ENCODE measurements around the gene PDS5B. TPM values are rescaled to one million over a fixed set of nuclear protein-coding genes. Genes with fewer than 3 reads are reported as not detected.

PDS5B gene
- polyA plus RNA-seq, 1 donor: 27.4 TPM

GRCh38 chr13:32622827-32623226 lies 36.6 kb downstream of the PDS5B start:
- Histone ChIP-seq H3K4me3 (ENCODE audit: low read length) (no peak overlapping the region), H3K27me3 (ENCODE audit: control insufficient read depth, insufficient read depth, low read length) (no peaks in the 10 kb centered on the region)
- no CpG with 5 or more reads among the region's 3 CpGs for WGBS (ENCODE audit: insufficient coverage, low lambda C conversion rate)

GRCh38 chr13:32624441-32624840 lies 38.2 kb downstream of the PDS5B start:
- 100% methylated on average over 1 of the region's 1 CpG for WGBS (ENCODE audit: insufficient coverage, low lambda C conversion rate)

More at GRCh38 chr13:32622827-32623226, 36.6 kb downstream of the PDS5B start:
- no peak for DNase-seq
- Histone ChIP-seq H3K36me3 (ENCODE audit: control insufficient read depth, insufficient read depth, low read length) (no peaks in the 10 kb centered on the region), H3K4me1 (ENCODE audit: control insufficient read depth, insufficient read depth, low read length) (no peaks in the 10 kb centered on the region), H3K27ac (ENCODE audit: low read length) (no peak overlapping the region), H3K9me3 (ENCODE audit: control insufficient read depth, low read depth, low read length) (peaks cover 21% of the 10 kb centered on the region)

GRCh38 chr13:32627793-32628192 lies 41.5 kb downstream of the PDS5B start:
- no peak overlapping the region for H3K27ac ChIP-seq (ENCODE audit: low read length)
- H3K36me3 ChIP-seq (ENCODE audit: control insufficient read depth, insufficient read depth, low read length): no peaks in the 10 kb centered on the region
- no peak for DNase-seq
- H3K27me3 ChIP-seq (ENCODE audit: control insufficient read depth, insufficient read depth, low read length): no peaks in the 10 kb centered on the region
- H3K4me1 ChIP-seq (ENCODE audit: control insufficient read depth, insufficient read depth, low read length): no peaks in the 10 kb centered on the region
- no peak overlapping the region for H3K4me3 ChIP-seq (ENCODE audit: low read length)
- peaks cover 2% of the 10 kb centered on the region for H3K9me3 ChIP-seq (ENCODE audit: control insufficient read depth, low read depth, low read length)
- 33% methylated on average over 1 of the region's 1 CpG for whole genome bisulfite sequencing (ENCODE audit: insufficient coverage, low lambda C conversion rate)

More at GRCh38 chr13:32624441-32624840, 38.2 kb downstream of the PDS5B start:
- DNase-seq: no peak
- Histone ChIP-seq H3K4me3 (ENCODE audit: low read length) (no peak overlapping the region), H3K4me1 (ENCODE audit: control insufficient read depth, insufficient read depth, low read length) (no peaks in the 10 kb centered on the region), H3K36me3 (ENCODE audit: control insufficient read depth, insufficient read depth, low read length) (no peaks in the 10 kb centered on the region), H3K9me3 (ENCODE audit: control insufficient read depth, low read depth, low read length) (peaks cover 21% of the 10 kb centered on the region), H3K27ac (ENCODE audit: low read length) (no peak overlapping the region), H3K27me3 (ENCODE audit: control insufficient read depth, insufficient read depth, low read length) (no peaks in the 10 kb centered on the region)

- no CpG with 5 or more reads among the region's 2 CpGs for WGBS (ENCODE audit: insufficient coverage, low lambda C conversion rate)
- Histone ChIP-seq H3K36me3 (ENCODE audit: control insufficient read depth, insufficient read depth, low read length) (no peaks in the 10 kb centered on the region), H3K4me1 (ENCODE audit: control insufficient read depth, insufficient read depth, low read length) (no peaks in the 10 kb centered on the region)
Measured at GRCh38 chr13:32629313-32629712, 43.1 kb downstream of the PDS5B start.

GRCh38 chr13:32629866-32630265 lies 43.6 kb downstream of the PDS5B start:
- Histone ChIP-seq H3K4me1 (ENCODE audit: control insufficient read depth, insufficient read depth, low read length) (no peaks in the 10 kb centered on the region), H3K4me3 (ENCODE audit: low read length) (no peak overlapping the region), H3K36me3 (ENCODE audit: control insufficient read depth, insufficient read depth, low read length) (no peaks in the 10 kb centered on the region), H3K9me3 (ENCODE audit: control insufficient read depth, low read depth, low read length) (no peaks in the 10 kb centered on the region), H3K27ac (ENCODE audit: low read length) (no peak overlapping the region), H3K27me3 (ENCODE audit: control insufficient read depth, insufficient read depth, low read length) (no peaks in the 10 kb centered on the region)
- 100% methylated on average over 1 of the region's 1 CpG for WGBS (ENCODE audit: insufficient coverage, low lambda C conversion rate)
- DNase-seq: no peak

More at GRCh38 chr13:32629313-32629712, 43.1 kb downstream of the PDS5B start:
- H3K27ac ChIP-seq (ENCODE audit: low read length): no peak overlapping the region
- H3K4me3 ChIP-seq (ENCODE audit: low read length): no peak overlapping the region
- no peaks in the 10 kb centered on the region for H3K27me3 ChIP-seq (ENCODE audit: control insufficient read depth, insufficient read depth, low read length)
- no peaks in the 10 kb centered on the region for H3K9me3 ChIP-seq (ENCODE audit: control insufficient read depth, low read depth, low read length)
- no peak for DNase-seq

GRCh38 chr13:32632343-32632909 lies 46.2 kb downstream of the PDS5B start:
- H3K4me1 ChIP-seq (ENCODE audit: control insufficient read depth, insufficient read depth, low read length): no peaks in the 10 kb centered on the region
- no CpG with 5 or more reads among the region's 3 CpGs for WGBS (ENCODE audit: insufficient coverage, low lambda C conversion rate)
- no peaks in the 10 kb centered on the region for H3K36me3 ChIP-seq (ENCODE audit: control insufficient read depth, insufficient read depth, low read length)
- no peak for DNase-seq
- H3K9me3 ChIP-seq (ENCODE audit: control insufficient read depth, low read depth, low read length): no peaks in the 10 kb centered on the region
- no peak overlapping the region for H3K27ac ChIP-seq (ENCODE audit: low read length)
- no peaks in the 10 kb centered on the region for H3K27me3 ChIP-seq (ENCODE audit: control insufficient read depth, insufficient read depth, low read length)
- H3K4me3 ChIP-seq (ENCODE audit: low read length): no peak overlapping the region

GRCh38 chr13:32636711-32637110 lies 50.5 kb downstream of the PDS5B start:
- WGBS (ENCODE audit: insufficient coverage, low lambda C conversion rate): no CpG with 5 or more reads among the region's 1 CpG
- no peaks in the 10 kb centered on the region for H3K9me3 ChIP-seq (ENCODE audit: control insufficient read depth, low read depth, low read length)
- no peaks in the 10 kb centered on the region for H3K27me3 ChIP-seq (ENCODE audit: control insufficient read depth, insufficient read depth, low read length)
- H3K4me1 ChIP-seq (ENCODE audit: control insufficient read depth, insufficient read depth, low read length): no peaks in the 10 kb centered on the region
- no peak for DNase-seq
- no peaks in the 10 kb centered on the region for H3K36me3 ChIP-seq (ENCODE audit: control insufficient read depth, insufficient read depth, low read length)
- H3K4me3 ChIP-seq (ENCODE audit: low read length): no peak overlapping the region
- no peak overlapping the region for H3K27ac ChIP-seq (ENCODE audit: low read length)

- Histone ChIP-seq H3K9me3 (ENCODE audit: control insufficient read depth, low read depth, low read length) (no peaks in the 10 kb centered on the region), H3K36me3 (ENCODE audit: control insufficient read depth, insufficient read depth, low read length) (no peaks in the 10 kb centered on the region), H3K4me3 (ENCODE audit: low read length) (no peak overlapping the region), H3K27ac (ENCODE audit: low read length) (no peak overlapping the region), H3K27me3 (ENCODE audit: control insufficient read depth, insufficient read depth, low read length) (no peaks in the 10 kb centered on the region), H3K4me1 (ENCODE audit: control insufficient read depth, insufficient read depth, low read length) (no peaks in the 10 kb centered on the region)
- no CpG with 5 or more reads among the region's 9 CpGs for WGBS (ENCODE audit: insufficient coverage, low lambda C conversion rate)
- DNase-seq: no peak
Measured at GRCh38 chr13:32638739-32639138, 52.5 kb downstream of the PDS5B start.

- Histone ChIP-seq H3K4me1 (ENCODE audit: control insufficient read depth, insufficient read depth, low read length) (no peaks in the 10 kb centered on the region), H3K27me3 (ENCODE audit: control insufficient read depth, insufficient read depth, low read length) (no peaks in the 10 kb centered on the region), H3K9me3 (ENCODE audit: control insufficient read depth, low read depth, low read length) (no peaks in the 10 kb centered on the region), H3K4me3 (ENCODE audit: low read length) (no peak overlapping the region), H3K36me3 (ENCODE audit: control insufficient read depth, insufficient read depth, low read length) (no peaks in the 10 kb centered on the region), H3K27ac (ENCODE audit: low read length) (no peak overlapping the region)
- WGBS (ENCODE audit: insufficient coverage, low lambda C conversion rate): 60% methylated on average over 2 of the region's 4 CpGs
- DNase-seq: peak; percentile 29 to 42
Measured at GRCh38 chr13:32639502-32640105, 53.4 kb downstream of the PDS5B start.

GRCh38 chr13:32642316-32642715 lies 56.1 kb downstream of the PDS5B start:
- Histone ChIP-seq H3K4me3 (ENCODE audit: low read length) (no peak overlapping the region), H3K4me1 (ENCODE audit: control insufficient read depth, insufficient read depth, low read length) (no peaks in the 10 kb centered on the region), H3K27ac (ENCODE audit: low read length) (no peak overlapping the region), H3K9me3 (ENCODE audit: control insufficient read depth, low read depth, low read length) (no peaks in the 10 kb centered on the region), H3K36me3 (ENCODE audit: control insufficient read depth, insufficient read depth, low read length) (no peaks in the 10 kb centered on the region), H3K27me3 (ENCODE audit: control insufficient read depth, insufficient read depth, low read length) (no peaks in the 10 kb centered on the region)
- peak in 1 of 2 donors; percentile 18 for DNase-seq
- WGBS (ENCODE audit: insufficient coverage, low lambda C conversion rate): 80% methylated on average over 1 of the region's 1 CpG

GRCh38 chr13:32642858-32643257 lies 56.6 kb downstream of the PDS5B start:
- DNase-seq: no peak
- no CpG with 5 or more reads among the region's 1 CpG for WGBS (ENCODE audit: insufficient coverage, low lambda C conversion rate)
- Histone ChIP-seq H3K27ac (ENCODE audit: low read length) (no peak overlapping the region), H3K27me3 (ENCODE audit: control insufficient read depth, insufficient read depth, low read length) (no peaks in the 10 kb centered on the region), H3K36me3 (ENCODE audit: control insufficient read depth, insufficient read depth, low read length) (no peaks in the 10 kb centered on the region), H3K4me1 (ENCODE audit: control insufficient read depth, insufficient read depth, low read length) (no peaks in the 10 kb centered on the region), H3K4me3 (ENCODE audit: low read length) (no peak overlapping the region), H3K9me3 (ENCODE audit: control insufficient read depth, low read depth, low read length) (no peaks in the 10 kb centered on the region)
